HCT116 (cell line): Measurements from ENCODE around the gene GMDS. TPM values are rescaled to one million over a fixed set of nuclear protein-coding genes. Genes with fewer than 3 reads are reported as not detected.

Experiments used
- ATAC-seq: fragments of 200-7000 bp; cut with Tn5 transposase; 2 replicates; pipeline ENCODE4 v1.9.1; 2020; ENCODE audit warnings: mild to moderate bottlenecking, moderate library complexity
- BruUV-seq: library from RNA; stranded (reverse); fragments of 400-500 nt; replicated peaks from 2 replicates; lab custom pipeline; 2021; lab: Mats Ljungman, UMichigan
- CTCF ChIA-PET: fragments of 300-600 bp; sonication (Branson Sonifier 250); formaldehyde crosslinking; loops from one replicate; lab custom pipeline; 2021; ENCODE audit warnings: antibody characterized with exemption; lab: Charles Lee
- POLR2A ChIA-PET: fragments of 300-600, 350-600 bp; sonication (Branson Sonifier 250); formaldehyde crosslinking; loops from one replicate; lab custom pipeline; 2021; ENCODE audit warnings: antibody characterized with exemption; lab: Charles Lee
- RAD21 ChIA-PET, 2 experiments: fragments of 300-600 bp; sonication (Branson Sonifier 250); formaldehyde crosslinking; loops; one replicate each; lab custom pipeline; 2023; ENCODE audit warnings: low total read pairs in 2 of 2; ENCODE audit not compliant: uncharacterized antibody in 2 of 2, unreplicated experiment in 2 of 2, low non-redundant PET in 1 of 2; lab: Charles Lee
- DNase-seq: peaks from one replicate; pipeline ENCODE4 v3.0.0-alpha.2; 2010; ENCODE audit warnings: low read depth, low spot score
- H2AFZ ChIP-seq: fragments of 200-600 bp; shearing (Covaris generic), sonication (generic); 2 replicates; pipeline ENCODE4 v1.6.1; 2017; ENCODE audit warnings: low read depth, mixed run types, mixed read lengths, antibody characterized with exemption, low read length; ENCODE audit not compliant: poor library complexity, severe bottlenecking
- H3K27ac ChIP-seq: 2 replicates; pipeline ENCODE4 v1.5.1; 2012; ENCODE audit warnings: low read depth, low read length
- H3K27me3 ChIP-seq: fragments of 200-600 bp; sonication (generic); 2 replicates; pipeline ENCODE4 v1.6.1; 2016; ENCODE audit warnings: mixed run types, low read length, mixed read lengths; ENCODE audit not compliant: insufficient read depth
- H3K36me3 ChIP-seq, 2 experiments: fragments of 200-500 bp in 1 of 2; fragments of 200-600 bp in 1 of 2; sonication (Bioruptor generic) in 1 of 2; sonication (generic) in 1 of 2; 2 replicates each; pipeline versions ENCODE4 v1.5.1 to v1.6.1; 2014 to 2016; ENCODE audit warnings: low read length in 2 of 2, inconsistent platforms in 1 of 2, mixed read lengths in 1 of 2, mixed run types in 1 of 2; ENCODE audit not compliant: insufficient read depth in 2 of 2, control insufficient read depth in 1 of 2
- H3K4me1 ChIP-seq, 2 experiments: fragments of 200-600 bp in 1 of 2; sonication (generic) in 1 of 2; 2 replicates each; pipeline versions ENCODE4 v1.5.1 to v1.6.1; 2012 to 2017; ENCODE audit warnings: low read length in 2 of 2, inconsistent platforms in 1 of 2, mild to moderate bottlenecking in 1 of 2, mixed read lengths in 1 of 2, mixed run types in 1 of 2, moderate library complexity in 1 of 2; ENCODE audit not compliant: insufficient read depth in 2 of 2, control insufficient read depth in 1 of 2
- H3K4me2 ChIP-seq: fragments of 200-600 bp; sonication (generic); 2 replicates; pipeline ENCODE4 v1.6.1; 2017; ENCODE audit warnings: mixed run types, low read length, mixed read lengths
- H3K4me3 ChIP-seq, 2 experiments: fragments of 200-600 bp in 1 of 2; sonication (generic) in 1 of 2; replicated peaks in 1 of 2; 2 replicates each; pipeline ENCODE4 v1.5.1; 2011 to 2016; ENCODE audit warnings: low read length in 2 of 2, control low read depth in 1 of 2, low read depth in 1 of 2, mild to moderate bottlenecking in 1 of 2, mixed read lengths in 1 of 2, mixed run types in 1 of 2
- H3K79me2 ChIP-seq: fragments of 200-600 bp; sonication (generic); 2 replicates; pipeline ENCODE4 v1.6.1; 2017; ENCODE audit warnings: mild to moderate bottlenecking, mixed run types, low read length, moderate library complexity, mixed read lengths; ENCODE audit not compliant: insufficient read depth
- H3K9ac ChIP-seq: fragments of 200-600 bp; sonication (generic); 2 replicates; pipeline ENCODE4 v1.6.1; 2016; ENCODE audit warnings: low read length, mixed read lengths
- H3K9me2 ChIP-seq: fragments of 200-600 bp; sonication (generic), shearing (Covaris generic); 2 replicates; pipeline ENCODE4 v1.6.1; 2017; ENCODE audit warnings: mixed run types, mild to moderate bottlenecking, moderate library complexity; ENCODE audit not compliant: insufficient read depth
- H3K9me3 ChIP-seq, 2 experiments: fragments of 200-500 bp in 1 of 2; fragments of 200-600 bp in 1 of 2; sonication (Bioruptor generic) in 1 of 2; sonication (generic) in 1 of 2; 2 replicates each; pipeline ENCODE4 v1.6.1; 2014 to 2017; ENCODE audit warnings: low read length in 2 of 2, mixed read lengths in 2 of 2, inconsistent platforms in 1 of 2, low read depth in 1 of 2, mild to moderate bottlenecking in 1 of 2, mixed run types in 1 of 2, moderate library complexity in 1 of 2; ENCODE audit not compliant: control insufficient read depth in 1 of 2, insufficient read depth in 1 of 2
- H4K20me1 ChIP-seq: fragments of 200-600 bp; sonication (generic), shearing (Covaris generic); 2 replicates; pipeline ENCODE4 v1.6.1; 2017; ENCODE audit warnings: mixed run types, mild to moderate bottlenecking, moderate library complexity; ENCODE audit not compliant: insufficient read depth
- ATF3 ChIP-seq: IDR thresholded peaks from 2 replicates; pipeline ENCODE4 v1.6.1; 2012
- CBX3 ChIP-seq: IDR thresholded peaks from 2 replicates; pipeline ENCODE4 v1.6.1; 2012; ENCODE audit warnings: low read depth
- CTCF ChIP-seq, 3 experiments: fragments of 200-600 bp in 1 of 3; sonication (generic) in 1 of 3; IDR thresholded peaks in 2 of 3; conservative IDR thresholded peaks in 1 of 3; 2 replicates each; pipeline ENCODE4 v1.5.1; 2012 to 2017; ENCODE audit warnings: low read depth in 2 of 3, low read length in 2 of 3, antibody characterized with exemption in 1 of 3, borderline replicate concordance in 1 of 3, control low read depth in 1 of 3, mild to moderate bottlenecking in 1 of 3, mixed read lengths in 1 of 3, mixed run types in 1 of 3, moderate library complexity in 1 of 3; ENCODE audit not compliant: insufficient read depth in 1 of 3
- EGR1 ChIP-seq: IDR thresholded peaks from 2 replicates; pipeline ENCODE4 v1.6.1; 2012; ENCODE audit warnings: low read depth
- FOSL1 ChIP-seq: IDR thresholded peaks from 2 replicates; pipeline ENCODE4 v1.6.1; 2012; ENCODE audit warnings: low read depth
- RAD21 ChIP-seq: IDR thresholded peaks from 2 replicates; pipeline ENCODE4 v1.6.1; 2012; ENCODE audit warnings: low read depth, mild to moderate bottlenecking
- REST ChIP-seq: IDR thresholded peaks from 2 replicates; pipeline ENCODE4 v1.6.1; 2012; ENCODE audit warnings: low read depth
- SP1 ChIP-seq: IDR thresholded peaks from 2 replicates; pipeline ENCODE4 v1.6.1; 2012; ENCODE audit warnings: low read depth
- ZBTB33 ChIP-seq: IDR thresholded peaks from 2 replicates; pipeline ENCODE4 v1.6.1; 2011; ENCODE audit warnings: mild to moderate bottlenecking, low read length, moderate library complexity; ENCODE audit not compliant: insufficient replicate concordance; ENCODE audit errors: extremely low read depth
- ZFX ChIP-seq: fragments of 450-650 bp; IDR thresholded peaks from 2 replicates; pipeline ENCODE4 v1.6.1; 2017
- intact Hi-C: fragments of 100-400 bp; cut with micrococcal nuclease; formaldehyde crosslinking; loops from 2 replicates; pipeline ENCODE4 v1.10.0; 2022
- total RNA-seq: library from RNA; stranded (reverse); gene quantifications from one replicate; pipeline ENCODE4 v1.2.1, GENCODE V29; 2021; ENCODE audit not compliant: unreplicated experiment

GMDS gene
- total RNA-seq, 1 experiment from 2014 or later, result 34.4 TPM

GRCh38 chr6:1781817-1782184 lies 463.6 kb downstream of the GMDS start:
- Histone ChIP-seq H3K79me2 (no peaks in the 10 kb centered on the region), H3K4me2 (peak overlapping the region; percentile 37), H2AFZ (no peak overlapping the region), H3K36me3 (no peaks in the 10 kb centered on the region), H3K27me3 (no peaks in the 10 kb centered on the region), H3K9ac (no peak overlapping the region), H3K4me3 (no peak overlapping the region), H4K20me1 (no peaks in the 10 kb centered on the region)
- peak; percentile 77 for ATAC-seq
- RAD21 ChIA-PET, result interaction anchor here (0.6 to 0.9 kb wide), 2 partner anchors 166 to 254 kb away, joined by 3 to 4 read pairs; no protein-coding TSS in a partner anchor
- POLR2A ChIA-PET, result interaction anchor here (1.0 kb wide), 1 partner anchor 253 kb away, joined by 5 read pairs; no protein-coding TSS in a partner anchor
- no TSS peak for BruUV-seq
- TF ChIP-seq REST, result no peak
- TF ChIP-seq ZFX, result no peak
- no peak for TF ChIP-seq CBX3
- TF ChIP-seq RAD21, result no peak
- no peak for TF ChIP-seq FOSL1
- TF ChIP-seq ZBTB33, result no peak
- no peak for TF ChIP-seq EGR1
- no peak for TF ChIP-seq ATF3
- no peak for TF ChIP-seq CTCF (IDR thresholded peaks at IDR 0.05 in 2 of 3, conservative IDR thresholded peaks at IDR 0.05 in 1 of 3; ENCODE audit: borderline replicate concordance in 1 of 3, insufficient read depth in 1 of 3, low read depth in 2 of 3, low read length in 2 of 3)
- no peak for TF ChIP-seq SP1
- TF ChIP-seq, all 23 proteins: peak for 0
- peak; percentile 48 for DNase-seq
- peaks cover 17 to 26% of the 10 kb centered on the region in 2 experiments; a peak in 3 of 4 replicates for H3K4me1 ChIP-seq
- H3K9me3 ChIP-seq, result no peaks in the 10 kb centered on the region
- intact Hi-C loops, result no loop called here
- no peaks in the 10 kb centered on the region for H3K9me2 ChIP-seq
- H3K27ac ChIP-seq, result peak overlapping the region; percentile 57; the same call in 1 of the 2 replicates
- CTCF ChIA-PET, result interaction anchor here (1.0 to 1.6 kb wide), 2 partner anchors 253 to 256 kb away, joined by 8 to 14 read pairs; no protein-coding TSS in a partner anchor
